Esophagus muscularis mucosa (tissue), 4 donors: ENCODE measurements around the gene KLF1. TPM values are rescaled to one million over a fixed set of nuclear protein-coding genes. Genes with fewer than 3 reads are reported as not detected.
A peak's percentile ranks its signal among the peaks of the same experiment; 100 is the strongest.

Source experiments
- DNase-seq: peaks from one replicate; pipeline ENCODE4 v3.0.0-alpha.2; 2017; ENCODE audit errors: extremely low spot score
- H3K27ac ChIP-seq, 4 donors: fragments of 200-600 bp; sonication (generic); replicated peaks in 1 of 4; 1 replicate in 3 of 4; 2 replicates in 1 of 4; pipeline ENCODE4 v1.5.1; 2016 to 2019; ENCODE audit warnings: mild to moderate bottlenecking in 1 of 4
- H3K27me3 ChIP-seq, 4 donors: fragments of 200-600 bp; sonication (generic); one replicate each; pipeline versions ENCODE4 v1.5.1 to v1.6.0; 2016 to 2019
- H3K36me3 ChIP-seq, 4 donors: fragments of 200-600 bp; sonication (generic); one replicate each; pipeline ENCODE4 v1.5.1; 2016 to 2019
- H3K4me1 ChIP-seq, 4 donors: fragments of 200-600 bp; sonication (generic); one replicate each; pipeline ENCODE4 v1.5.1; 2016 to 2019
- H3K4me3 ChIP-seq, 4 donors: fragments of 200-600 bp; sonication (generic); 1 replicate in 2 of 4; 2 replicates in 2 of 4; pipeline ENCODE4 v1.5.1; 2016 to 2019; ENCODE audit warnings: mild to moderate bottlenecking in 4 of 4, moderate library complexity in 1 of 4
- H3K9me3 ChIP-seq, 4 donors: fragments of 200-600 bp; sonication (generic); 1 replicate in 3 of 4; 2 replicates in 1 of 4; pipeline ENCODE4 v1.5.1; 2016 to 2019
- CTCF ChIP-seq, 3 experiments: fragments of 200-600 bp in 2 of 3; fragments of 450-650 bp in 1 of 3; sonication (generic) in 2 of 3; IDR thresholded peaks; one replicate each; pipeline ENCODE4 v1.5.1; 2017 to 2019; ENCODE audit warnings: antibody characterized with exemption in 3 of 3, mild to moderate bottlenecking in 2 of 3, moderate library complexity in 1 of 3
- EP300 ChIP-seq: sonication (generic); formaldehyde crosslinking; IDR thresholded peaks from one replicate; pipeline ENCODE4 v1.6.1; 2017; ENCODE audit warnings: antibody characterized with exemption
- POLR2A ChIP-seq: fragments of 450-650 bp; IDR thresholded peaks from one replicate; pipeline ENCODE4 v1.6.1; 2017; ENCODE audit warnings: antibody characterized with exemption, moderate library complexity, mild to moderate bottlenecking, low read depth
- POLR2AphosphoS5 ChIP-seq, 2 donors: sonication (generic); formaldehyde crosslinking; IDR thresholded peaks; one replicate each; pipeline ENCODE4 v1.6.1; 2017; ENCODE audit warnings: antibody characterized with exemption in 2 of 2
- WGBS: methylation state at CpG from one replicate; pipeline ENCODE4 v1.1.5; 2018; 5-methylcytosine and 5-hydroxymethylcytosine counted together
- intact Hi-C: fragments of 100-400 bp; cut with DNase I; formaldehyde crosslinking; loops from one replicate; pipeline ENCODE4 v1.15.1; 2023
- total RNA-seq, 4 donors: library from RNA; depleted of rRNA; stranded (reverse); fragments of >200 nt; gene quantifications; one replicate each; pipeline versions ENCODE4 v1.1.0 to v1.2.1, GENCODE V29; 2016

Gene KLF1
- total RNA-seq, 4 donors from 2014 or later = not detected

GRCh38 chr19:12912571-12912970, 25.6 kb upstream of the KLF1 start:
- no peaks in the 10 kb centered on the region for H3K36me3 ChIP-seq
- no peak for DNase-seq
- H3K9me3 ChIP-seq = no peaks in the 10 kb centered on the region
- intact Hi-C loops = no loop called here
- H3K27me3 ChIP-seq = no peaks in the 10 kb centered on the region
- peak overlapping the region; percentile 28 to 43 (median 35) for H3K4me3 ChIP-seq
- TF ChIP-seq CTCF (IDR thresholded peaks at IDR 0.05) (no peak), EP300 (no peak), POLR2AphosphoS5 (IDR thresholded peaks at IDR 0.05) (no peak), POLR2A (no peak)
- peaks cover 21 to 29% (median 25%) of the 10 kb centered on the region in 4 donors for H3K4me1 ChIP-seq
- H3K27ac ChIP-seq = peak overlapping the region; percentile 81 to 87 (median 83)
- WGBS = 22% methylated on average over 4 of the region's 4 CpGs

GRCh38 chr19:12907166-12907565, 20.2 kb upstream of the KLF1 start:
- intact Hi-C loops = no loop called here
- H3K4me3 ChIP-seq = no peak overlapping the region
- H3K36me3 ChIP-seq = peaks cover 0 to 8% (median 0%) of the 10 kb centered on the region in 4 donors
- no peak for TF ChIP-seq EP300
- TF ChIP-seq CTCF (IDR thresholded peaks at IDR 0.05) = no peak
- TF ChIP-seq POLR2AphosphoS5 (IDR thresholded peaks at IDR 0.05) = no peak
- TF ChIP-seq POLR2A = no peak
- no peak for DNase-seq
- H3K9me3 ChIP-seq = no peaks in the 10 kb centered on the region
- no peak overlapping the region for H3K27ac ChIP-seq
- H3K27me3 ChIP-seq = no peaks in the 10 kb centered on the region
- 79% methylated on average over 9 of the region's 9 CpGs for WGBS
- H3K4me1 ChIP-seq = peaks cover under 1 to 5% (median 3%) of the 10 kb centered on the region in 4 donors

GRCh38 chr19:12899891-12900518, 13.0 kb upstream of the KLF1 start:
- no peak for TF ChIP-seq POLR2A
- TF ChIP-seq POLR2AphosphoS5 (IDR thresholded peaks at IDR 0.05) = no peak
- no peak for TF ChIP-seq EP300
- no peak for TF ChIP-seq CTCF (IDR thresholded peaks at IDR 0.05)
- Histone ChIP-seq H3K36me3 (peaks cover 22 to 72% (median 44%) of the 10 kb centered on the region in 4 donors), H3K27ac (no peak overlapping the region), H3K9me3 (no peaks in the 10 kb centered on the region), H3K27me3 (no peaks in the 10 kb centered on the region), H3K4me1 (no peaks in the 10 kb centered on the region), H3K4me3 (no peak overlapping the region)
- no peak for DNase-seq
- intact Hi-C loops = no loop called here
- WGBS = 91% methylated on average over 10 of the region's 10 CpGs

GRCh38 chr19:12896460-12896859, 9.5 kb upstream of the KLF1 start:
- no peak for TF ChIP-seq EP300
- TF ChIP-seq CTCF (IDR thresholded peaks at IDR 0.05) = no peak
- no peak for TF ChIP-seq POLR2A
- WGBS = 100% methylated on average over 10 of the region's 17 CpGs
- Histone ChIP-seq H3K4me1 (peaks cover 8 to 13% (median 12%) of the 10 kb centered on the region in 4 donors), H3K27ac (no peak overlapping the region), H3K36me3 (peaks cover 32 to 87% (median 66%) of the 10 kb centered on the region in 4 donors), H3K4me3 (no peak overlapping the region), H3K27me3 (no peaks in the 10 kb centered on the region), H3K9me3 (no peaks in the 10 kb centered on the region)
- no peak for DNase-seq
- intact Hi-C loops = no loop called here

GRCh38 chr19:12893582-12893981, 6.6 kb upstream of the KLF1 start:
- intact Hi-C loops = no loop called here
- H3K4me1 ChIP-seq = peaks cover 14 to 24% (median 22%) of the 10 kb centered on the region in 4 donors
- WGBS = 92% methylated on average over 5 of the region's 5 CpGs
- no peak for DNase-seq
- H3K27me3 ChIP-seq = no peaks in the 10 kb centered on the region
- H3K4me3 ChIP-seq = no peak overlapping the region
- peaks cover 32 to 60% (median 54%) of the 10 kb centered on the region in 4 donors for H3K36me3 ChIP-seq
- no peak for TF ChIP-seq POLR2A
- no peak for TF ChIP-seq POLR2AphosphoS5 (IDR thresholded peaks at IDR 0.05)
- TF ChIP-seq CTCF (IDR thresholded peaks at IDR 0.05) = no peak
- TF ChIP-seq EP300 = no peak
- H3K9me3 ChIP-seq = no peaks in the 10 kb centered on the region
- H3K27ac ChIP-seq = no peak overlapping the region
